Erythroblast (primary cell): ENCODE measurements around the gene GNAS-AS1.

Experiments
- GATA1 ChIP-seq: IDR thresholded peaks from 2 replicates; pipeline ENCODE4 v1.6.1; 2011; ENCODE audit warnings: low read depth, mild to moderate bottlenecking, control low read depth, low read length, moderate library complexity
- POLR2A ChIP-seq: IDR thresholded peaks from 2 replicates; pipeline ENCODE4 v1.6.1; 2011; ENCODE audit warnings: mild to moderate bottlenecking, low read length

DNA sequence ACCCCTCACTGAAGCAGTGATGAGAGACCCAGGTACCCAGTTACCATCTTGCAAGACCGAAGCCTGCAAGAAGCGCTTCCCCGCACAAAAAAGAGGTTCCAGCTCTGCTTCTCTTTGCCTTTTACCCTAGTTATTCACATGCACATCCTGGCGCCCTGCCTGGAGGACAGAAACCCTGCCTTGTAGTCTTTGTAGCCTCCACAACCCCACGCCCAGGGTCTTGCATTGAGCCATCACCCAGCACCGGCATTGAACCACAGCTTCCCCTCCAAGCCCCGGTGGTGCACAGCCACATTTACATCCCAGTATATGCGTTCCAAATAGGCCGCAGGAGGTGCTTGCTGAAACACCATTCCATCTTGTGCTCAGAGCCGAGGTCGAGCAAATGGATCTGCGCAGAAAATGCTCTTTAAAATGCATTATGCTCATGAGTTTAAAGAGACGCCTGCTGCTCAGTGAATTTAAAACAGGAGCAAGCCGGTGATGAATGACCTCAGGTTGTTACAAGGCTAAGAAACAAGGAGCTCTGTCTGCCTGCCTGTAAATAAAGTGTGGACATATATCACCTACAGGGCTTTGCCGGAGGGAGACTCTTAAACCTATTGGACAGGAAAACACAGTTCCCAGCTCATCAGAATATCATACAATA is 61.7 kb downstream of the GNAS-AS1 start:
- no peak for TF ChIP-seq POLR2A
- TF ChIP-seq GATA1 = no peak
